Uterus (tissue), 4 donors: ENCODE results near the gene CD2BP2. TPM values are rescaled to one million over a fixed set of nuclear protein-coding genes. Genes with fewer than 3 reads are reported as not detected.

ENCODE experiments used
- DNase-seq, 2 donors: peaks; one replicate each; pipeline ENCODE4 v3.0.0-alpha.2; 2019 to 2020
- H3K27ac ChIP-seq, 2 donors: fragments of 200-600 bp; sonication (generic); 1 replicate in 1 of 2; 2 replicates in 1 of 2; pipeline ENCODE4 v1.5.1; 2016 to 2018
- H3K27me3 ChIP-seq, 2 donors: fragments of 200-600 bp; sonication (generic); one replicate each; pipeline ENCODE4 v1.5.1; 2018 to 2019; ENCODE audit warnings: control low read depth in 1 of 2
- H3K36me3 ChIP-seq, 2 donors: fragments of 200-600 bp; sonication (generic); one replicate each; pipeline ENCODE4 v1.5.1; 2019; ENCODE audit warnings: control low read depth in 1 of 2
- H3K4me1 ChIP-seq, 2 donors: fragments of 200-600 bp; sonication (generic); one replicate each; pipeline ENCODE4 v1.5.1; 2018 to 2019; ENCODE audit warnings: control low read depth in 1 of 2
- H3K4me3 ChIP-seq, 2 donors: fragments of 200-600 bp; sonication (generic); 1 replicate in 1 of 2; 2 replicates in 1 of 2; pipeline ENCODE4 v1.5.1; 2018 to 2019; ENCODE audit warnings: mild to moderate bottlenecking in 1 of 2
- H3K9me3 ChIP-seq, 2 donors: fragments of 200-600 bp; sonication (generic); one replicate each; pipeline ENCODE4 v1.5.1; 2019; ENCODE audit warnings: control low read depth in 1 of 2
- CTCF ChIP-seq, 4 experiments: fragments of 200-600 bp in 2 of 4; fragments of 450-650 bp in 2 of 4; sonication (generic) in 2 of 4; IDR thresholded peaks; one replicate each; pipeline ENCODE4 v1.5.1; 2016 to 2019; ENCODE audit warnings: antibody characterized with exemption in 4 of 4, mild to moderate bottlenecking in 2 of 4, moderate library complexity in 1 of 4
- POLR2A ChIP-seq, 2 donors: fragments of 450-650 bp; IDR thresholded peaks; one replicate each; pipeline ENCODE4 v1.6.1; 2016; ENCODE audit warnings: antibody characterized with exemption in 2 of 2, mild to moderate bottlenecking in 1 of 2, moderate library complexity in 1 of 2
- intact Hi-C: fragments of 100-400 bp; cut with DNase I; formaldehyde crosslinking; loops from one replicate; pipeline ENCODE4 v1.15.1; 2023; ENCODE audit warnings: low total_unique reads
- total RNA-seq, 4 donors: library from RNA; depleted of rRNA in 3 of 4; stranded (reverse); fragments of >200 nt in 3 of 4; gene quantifications; one replicate each; pipeline versions ENCODE4 v1.1.0 to v1.2.4, GENCODE V29; 2014 to 2023
- donor health status: DM: yes; HTN: yes; CAD: no.

CD2BP2 gene
- total RNA-seq, 4 donors from 2014 or later = 27.9 to 74.7 (median 32.8) TPM

DNA sequence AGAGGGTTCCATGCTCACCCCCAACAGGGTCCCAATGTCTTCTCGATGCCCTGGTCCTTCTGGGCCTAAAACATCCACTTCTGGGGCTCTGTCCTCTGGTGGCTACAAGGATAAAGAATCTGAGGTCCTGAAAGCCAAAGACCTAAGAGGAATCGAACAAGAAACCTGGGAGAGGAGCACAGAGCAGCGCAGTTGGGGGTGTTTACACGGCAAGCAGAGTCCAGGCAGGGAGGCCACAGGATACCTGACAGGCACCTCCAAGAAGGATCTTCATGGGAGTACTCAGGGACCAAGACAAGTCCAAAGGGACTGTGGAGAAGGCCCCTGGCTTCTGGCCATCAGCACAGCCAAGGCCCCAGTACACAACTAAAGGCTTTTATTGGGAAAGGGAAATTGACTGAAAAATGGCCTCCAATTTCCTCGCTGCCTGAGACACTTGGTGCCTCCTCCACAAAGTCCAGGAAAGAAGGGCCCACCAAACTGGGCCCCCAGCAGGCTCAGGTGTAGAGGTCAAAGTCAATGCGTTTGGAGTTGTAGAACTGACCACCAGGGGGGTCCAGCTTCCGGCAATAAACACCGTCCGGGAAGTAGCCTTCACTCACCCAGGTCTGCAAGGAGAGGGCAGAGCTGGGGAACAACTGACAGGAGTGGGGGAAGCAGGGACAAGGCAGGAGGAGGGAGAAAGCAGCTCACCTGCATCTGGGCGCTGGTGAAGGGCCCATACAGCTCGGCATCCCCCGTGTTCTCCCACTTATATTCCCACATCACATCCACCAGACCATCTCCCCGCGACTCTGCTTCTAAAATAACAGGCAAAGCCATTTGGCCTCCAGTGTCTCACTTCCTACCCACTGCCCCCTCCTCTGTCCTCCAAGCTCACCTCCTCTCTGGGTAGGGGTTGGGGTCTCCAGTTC, 2.4 kb downstream of the CD2BP2 start:
- no peaks in the 10 kb centered on the region for H3K36me3 ChIP-seq
- intact Hi-C loops = no loop called here
- H3K4me1 ChIP-seq = peaks cover 18 to 27% of the 10 kb centered on the region in 2 donors
- H3K9me3 ChIP-seq = no peaks in the 10 kb centered on the region
- H3K27me3 ChIP-seq = no peaks in the 10 kb centered on the region
- DNase-seq = no peak
- H3K4me3 ChIP-seq = no peak overlapping the region
- TF ChIP-seq POLR2A (IDR thresholded peaks at IDR 0.05) = no peak
- no peak for TF ChIP-seq CTCF (IDR thresholded peaks at IDR 0.05)
- peak overlapping the region; percentile 65 to 68 for H3K27ac ChIP-seq

- peak; percentile 86 to 87 for DNase-seq
- H3K27me3 ChIP-seq = no peaks in the 10 kb centered on the region
- H3K36me3 ChIP-seq = no peaks in the 10 kb centered on the region
- intact Hi-C loops = no loop called here
- no peak overlapping the region for H3K4me3 ChIP-seq
- H3K9me3 ChIP-seq = no peaks in the 10 kb centered on the region
- peaks cover 18 to 27% of the 10 kb centered on the region in 2 donors for H3K4me1 ChIP-seq
- peak overlapping the region; percentile 65 to 68 for H3K27ac ChIP-seq
- TF ChIP-seq CTCF (IDR thresholded peaks at IDR 0.05) (no peak), POLR2A (IDR thresholded peaks at IDR 0.05) (no peak)
Observed at GRCh38 chr16:30351586-30352419, 3.3 kb downstream of the CD2BP2 start.

GRCh38 chr16:30351001-30351441, 4.1 kb downstream of the CD2BP2 start:
- Histone ChIP-seq H3K36me3 (no peaks in the 10 kb centered on the region), H3K27ac (no peak overlapping the region), H3K4me3 (no peak overlapping the region), H3K9me3 (no peaks in the 10 kb centered on the region), H3K27me3 (no peaks in the 10 kb centered on the region), H3K4me1 (peaks cover 15 to 23% of the 10 kb centered on the region in 2 donors)
- TF ChIP-seq POLR2A (IDR thresholded peaks at IDR 0.05) (no peak), CTCF (IDR thresholded peaks at IDR 0.05) (no peak)
- intact Hi-C loops = no loop called here
- no peak for DNase-seq

GRCh38 chr16:30350134-30350871, 4.8 kb downstream of the CD2BP2 start:
- no peak overlapping the region for H3K4me3 ChIP-seq
- no peaks in the 10 kb centered on the region for H3K36me3 ChIP-seq
- H3K27me3 ChIP-seq = no peaks in the 10 kb centered on the region
- intact Hi-C loops = no loop called here
- H3K4me1 ChIP-seq = peaks cover 13 to 18% of the 10 kb centered on the region in 2 donors
- no peak overlapping the region for H3K27ac ChIP-seq
- DNase-seq = no peak
- TF ChIP-seq CTCF (IDR thresholded peaks at IDR 0.05) (no peak), POLR2A (IDR thresholded peaks at IDR 0.05) (no peak)
- no peaks in the 10 kb centered on the region for H3K9me3 ChIP-seq
